Uterus (tissue), 2 donors: Measurements from ENCODE around the gene SLC29A1.

Source experiments
- POLR2A ChIP-seq, 2 donors: fragments of 450-650 bp; IDR thresholded peaks; one replicate each; pipeline ENCODE4 v1.6.1; 2016; ENCODE audit warnings: antibody characterized with exemption in 2 of 2, mild to moderate bottlenecking in 1 of 2, moderate library complexity in 1 of 2
- TF ChIP-seq, protein P1 (sequence below), 4 experiments: fragments of 200-600 bp in 2 of 4; fragments of 450-650 bp in 2 of 4; sonication (generic) in 2 of 4; IDR thresholded peaks; one replicate each; pipeline ENCODE4 v1.5.1; 2016 to 2019; ENCODE audit warnings: antibody characterized with exemption in 4 of 4, mild to moderate bottlenecking in 2 of 4, moderate library complexity in 1 of 4

DNA sequence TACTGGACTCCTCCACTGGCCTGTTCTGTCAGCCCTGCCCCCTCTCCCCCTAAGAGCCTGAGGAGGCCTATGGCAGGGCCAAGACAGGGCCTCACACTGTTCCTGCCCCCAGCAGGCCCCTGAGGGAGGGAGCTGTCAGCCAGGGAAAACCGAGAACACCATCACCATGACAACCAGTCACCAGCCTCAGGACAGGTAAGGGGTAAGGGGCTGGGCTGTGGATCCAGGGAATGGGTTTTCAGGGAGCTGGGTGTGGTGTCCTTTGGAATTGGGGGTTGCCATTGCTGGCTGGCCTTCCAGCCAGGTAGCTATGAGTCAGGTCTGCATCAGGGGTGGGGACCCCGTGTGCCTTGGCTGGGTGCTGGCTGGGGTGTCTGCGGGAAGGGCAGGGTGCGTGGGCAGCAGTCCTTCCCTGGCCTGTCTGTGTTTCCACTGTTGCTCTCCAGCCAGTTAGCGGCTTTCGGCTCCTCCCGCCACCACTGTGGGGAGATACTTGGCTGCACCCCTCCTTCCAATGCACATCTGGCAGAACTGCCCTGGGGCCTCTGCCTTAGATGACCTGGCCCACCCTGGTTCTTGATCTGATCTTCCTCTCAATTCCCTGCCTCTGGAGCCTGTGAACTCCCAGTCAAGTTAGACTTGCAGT lies 3.9 kb downstream of the SLC29A1 start:
- TF ChIP-seq POLR2A (IDR thresholded peaks at IDR 0.05), result no peak
- TF ChIP-seq, protein P1, sequence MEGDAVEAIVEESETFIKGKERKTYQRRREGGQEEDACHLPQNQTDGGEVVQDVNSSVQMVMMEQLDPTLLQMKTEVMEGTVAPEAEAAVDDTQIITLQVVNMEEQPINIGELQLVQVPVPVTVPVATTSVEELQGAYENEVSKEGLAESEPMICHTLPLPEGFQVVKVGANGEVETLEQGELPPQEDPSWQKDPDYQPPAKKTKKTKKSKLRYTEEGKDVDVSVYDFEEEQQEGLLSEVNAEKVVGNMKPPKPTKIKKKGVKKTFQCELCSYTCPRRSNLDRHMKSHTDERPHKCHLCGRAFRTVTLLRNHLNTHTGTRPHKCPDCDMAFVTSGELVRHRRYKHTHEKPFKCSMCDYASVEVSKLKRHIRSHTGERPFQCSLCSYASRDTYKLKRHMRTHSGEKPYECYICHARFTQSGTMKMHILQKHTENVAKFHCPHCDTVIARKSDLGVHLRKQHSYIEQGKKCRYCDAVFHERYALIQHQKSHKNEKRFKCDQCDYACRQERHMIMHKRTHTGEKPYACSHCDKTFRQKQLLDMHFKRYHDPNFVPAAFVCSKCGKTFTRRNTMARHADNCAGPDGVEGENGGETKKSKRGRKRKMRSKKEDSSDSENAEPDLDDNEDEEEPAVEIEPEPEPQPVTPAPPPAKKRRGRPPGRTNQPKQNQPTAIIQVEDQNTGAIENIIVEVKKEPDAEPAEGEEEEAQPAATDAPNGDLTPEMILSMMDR (IDR thresholded peaks at IDR 0.05), result no peak
